ENCODE data around the gene GASK1B.
A peak's percentile ranks its signal among the peaks of the same experiment; 100 is the strongest.

Gene GASK1B

GRCh38 chr4:158172261-158173258, at the start of gene GASK1B:
GASK1B (minus strand) TSS chr4:158173025; CDS start chr4:158171375, 1,650 bp downstream.
- peak in 15 of 51 donors; percentile 1 to 83 (median 30) for DNase-seq

- DNase-seq: no peak
Observed at GRCh38 chr4:158219623-158220022, 46.8 kb upstream of the GASK1B start.

GRCh38 chr4:158217763-158218162, 44.9 kb upstream of the GASK1B start:
- DNase-seq: no peak

GRCh38 chr4:158214856-158215255, 42.0 kb upstream of the GASK1B start:
- no peak for DNase-seq

- no peak for DNase-seq
Observed at GRCh38 chr4:158213466-158213865, 40.6 kb upstream of the GASK1B start.

- no peak for DNase-seq
Observed at GRCh38 chr4:158211222-158211621, 38.4 kb upstream of the GASK1B start.

GRCh38 chr4:158209825-158210807, 37.3 kb upstream of the GASK1B start, which contains the start of gene TMEM144:
TMEM144 (plus strand) TSS chr4:158210486; CDS start chr4:158212668, 2,182 bp downstream.
- DNase-seq: peak; percentile 48 to 96 (median 87)

GRCh38 chr4:158208963-158209640, 36.3 kb upstream of the GASK1B start:
- no peak for DNase-seq

GRCh38 chr4:158203929-158204328, 31.1 kb upstream of the GASK1B start:
- no peak for DNase-seq

- no peak for DNase-seq
Observed at GRCh38 chr4:158203436-158203835, 30.6 kb upstream of the GASK1B start.

- DNase-seq: no peak
Observed at GRCh38 chr4:158202481-158202880, 29.7 kb upstream of the GASK1B start.

- DNase-seq: no peak
Observed at GRCh38 chr4:158201876-158202275, 29.1 kb upstream of the GASK1B start.

GRCh38 chr4:158201322-158201721, 28.5 kb upstream of the GASK1B start:
- no peak for DNase-seq

GRCh38 chr4:158200214-158200613, 27.4 kb upstream of the GASK1B start:
- DNase-seq: no peak

- DNase-seq: no peak
Observed at GRCh38 chr4:158197194-158197776, 24.5 kb upstream of the GASK1B start.

- DNase-seq: no peak
Observed at GRCh38 chr4:158195297-158195696, 22.5 kb upstream of the GASK1B start.

GRCh38 chr4:158193171-158193749, 20.4 kb upstream of the GASK1B start:
- DNase-seq: peak in 3 of 51 donors; percentile 36 to 75 (median 41)

GRCh38 chr4:158192439-158193158, 19.8 kb upstream of the GASK1B start:
- peak in 2 of 51 donors; percentile 16 to 36 for DNase-seq

- no peak for DNase-seq
Observed at GRCh38 chr4:158190718-158191117, 17.9 kb upstream of the GASK1B start.

- DNase-seq: no peak
Observed at GRCh38 chr4:158189422-158189821, 16.6 kb upstream of the GASK1B start.

All from hypothalamus (tissue), 51 donors.